HL-60 (cell line): Measurements from ENCODE around the gene SHROOM3.

ENCODE experiments used
- POLR2AphosphoS5 ChIP-seq: IDR thresholded peaks from 2 replicates; pipeline ENCODE4 v1.6.1; 2012; ENCODE audit warnings: low read depth
- SPI1 ChIP-seq: IDR thresholded peaks from 2 replicates; pipeline ENCODE4 v1.6.1; 2012; ENCODE audit warnings: low read depth, mild to moderate bottlenecking, borderline replicate concordance
- TF ChIP-seq, protein P1 (sequence below): IDR thresholded peaks from one replicate; pipeline ENCODE4 v1.5.1; 2011; ENCODE audit warnings: low read length, control low read depth, inconsistent platforms; ENCODE audit not compliant: insufficient read depth
- TF ChIP-seq, protein P2 (sequence below): IDR thresholded peaks from 2 replicates; pipeline ENCODE4 v1.6.1; 2012; ENCODE audit warnings: low read depth; ENCODE audit not compliant: insufficient replicate concordance

DNA sequence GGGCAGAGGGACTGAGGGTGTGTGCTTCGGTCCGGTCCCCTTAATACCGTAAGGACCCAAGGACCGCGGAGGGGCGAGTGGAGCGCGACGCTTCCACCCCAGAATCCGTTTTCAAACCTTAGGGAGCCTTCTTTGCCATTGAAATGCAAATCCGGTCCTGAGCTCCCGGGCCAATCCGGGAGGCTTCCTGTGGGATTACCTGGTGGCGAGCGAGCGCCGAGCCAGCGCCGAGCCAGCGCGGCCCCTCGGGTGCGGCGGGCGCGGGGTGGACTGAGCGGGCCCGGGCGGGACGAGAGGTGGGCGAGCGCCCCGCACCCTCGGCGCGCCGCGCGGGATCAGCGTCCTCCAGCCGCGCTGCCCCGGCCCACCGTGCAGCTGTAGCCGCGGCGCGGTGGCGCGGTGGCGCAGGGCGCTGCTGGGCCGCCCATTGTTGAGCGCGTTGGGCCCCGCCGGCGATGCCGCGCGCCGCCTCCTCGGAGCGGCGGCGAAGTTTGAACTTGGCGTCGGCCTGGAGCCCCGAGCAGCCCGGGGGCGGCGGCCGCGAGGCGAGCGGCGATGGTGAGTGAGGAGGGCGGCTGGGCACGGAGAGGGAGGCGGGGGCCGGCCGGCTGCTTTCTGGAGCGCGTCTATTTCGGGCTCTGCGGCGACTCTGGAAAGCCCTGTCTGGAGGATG is 254.3 kb downstream of the SHROOM3 start:
- TF ChIP-seq, protein P1, sequence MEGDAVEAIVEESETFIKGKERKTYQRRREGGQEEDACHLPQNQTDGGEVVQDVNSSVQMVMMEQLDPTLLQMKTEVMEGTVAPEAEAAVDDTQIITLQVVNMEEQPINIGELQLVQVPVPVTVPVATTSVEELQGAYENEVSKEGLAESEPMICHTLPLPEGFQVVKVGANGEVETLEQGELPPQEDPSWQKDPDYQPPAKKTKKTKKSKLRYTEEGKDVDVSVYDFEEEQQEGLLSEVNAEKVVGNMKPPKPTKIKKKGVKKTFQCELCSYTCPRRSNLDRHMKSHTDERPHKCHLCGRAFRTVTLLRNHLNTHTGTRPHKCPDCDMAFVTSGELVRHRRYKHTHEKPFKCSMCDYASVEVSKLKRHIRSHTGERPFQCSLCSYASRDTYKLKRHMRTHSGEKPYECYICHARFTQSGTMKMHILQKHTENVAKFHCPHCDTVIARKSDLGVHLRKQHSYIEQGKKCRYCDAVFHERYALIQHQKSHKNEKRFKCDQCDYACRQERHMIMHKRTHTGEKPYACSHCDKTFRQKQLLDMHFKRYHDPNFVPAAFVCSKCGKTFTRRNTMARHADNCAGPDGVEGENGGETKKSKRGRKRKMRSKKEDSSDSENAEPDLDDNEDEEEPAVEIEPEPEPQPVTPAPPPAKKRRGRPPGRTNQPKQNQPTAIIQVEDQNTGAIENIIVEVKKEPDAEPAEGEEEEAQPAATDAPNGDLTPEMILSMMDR: no peak
- TF ChIP-seq, protein P2, sequence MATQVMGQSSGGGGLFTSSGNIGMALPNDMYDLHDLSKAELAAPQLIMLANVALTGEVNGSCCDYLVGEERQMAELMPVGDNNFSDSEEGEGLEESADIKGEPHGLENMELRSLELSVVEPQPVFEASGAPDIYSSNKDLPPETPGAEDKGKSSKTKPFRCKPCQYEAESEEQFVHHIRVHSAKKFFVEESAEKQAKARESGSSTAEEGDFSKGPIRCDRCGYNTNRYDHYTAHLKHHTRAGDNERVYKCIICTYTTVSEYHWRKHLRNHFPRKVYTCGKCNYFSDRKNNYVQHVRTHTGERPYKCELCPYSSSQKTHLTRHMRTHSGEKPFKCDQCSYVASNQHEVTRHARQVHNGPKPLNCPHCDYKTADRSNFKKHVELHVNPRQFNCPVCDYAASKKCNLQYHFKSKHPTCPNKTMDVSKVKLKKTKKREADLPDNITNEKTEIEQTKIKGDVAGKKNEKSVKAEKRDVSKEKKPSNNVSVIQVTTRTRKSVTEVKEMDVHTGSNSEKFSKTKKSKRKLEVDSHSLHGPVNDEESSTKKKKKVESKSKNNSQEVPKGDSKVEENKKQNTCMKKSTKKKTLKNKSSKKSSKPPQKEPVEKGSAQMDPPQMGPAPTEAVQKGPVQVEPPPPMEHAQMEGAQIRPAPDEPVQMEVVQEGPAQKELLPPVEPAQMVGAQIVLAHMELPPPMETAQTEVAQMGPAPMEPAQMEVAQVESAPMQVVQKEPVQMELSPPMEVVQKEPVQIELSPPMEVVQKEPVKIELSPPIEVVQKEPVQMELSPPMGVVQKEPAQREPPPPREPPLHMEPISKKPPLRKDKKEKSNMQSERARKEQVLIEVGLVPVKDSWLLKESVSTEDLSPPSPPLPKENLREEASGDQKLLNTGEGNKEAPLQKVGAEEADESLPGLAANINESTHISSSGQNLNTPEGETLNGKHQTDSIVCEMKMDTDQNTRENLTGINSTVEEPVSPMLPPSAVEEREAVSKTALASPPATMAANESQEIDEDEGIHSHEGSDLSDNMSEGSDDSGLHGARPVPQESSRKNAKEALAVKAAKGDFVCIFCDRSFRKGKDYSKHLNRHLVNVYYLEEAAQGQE: no peak
- TF ChIP-seq SPI1 (no peak), POLR2AphosphoS5 (no peak)
